DMS114 treated with DMSO at 0.1 percent for 48 hours (cell line): ENCODE data around the gene SERPINB3.
"Not testable (repeated sequence)": the region's sequence is repeated elsewhere in the genome, so short reads cannot be mapped to it uniquely, and the experiment has no call there.

Experiments used
- DNase-seq: peaks from one replicate; lab custom pipeline; 2025; ENCODE audit not compliant: unreplicated experiment; lab: John Stamatoyannopoulos, UW

SERPINB3 gene

GRCh38 chr18:63648241-63648640 is 13.5 kb downstream of the SERPINB3 start:
- DNase-seq: no peak

- no peak for DNase-seq
Measured at GRCh38 chr18:63646936-63647335, 14.8 kb downstream of the SERPINB3 start.

- not testable (repeated sequence) for DNase-seq
Measured at GRCh38 chr18:63644694-63645093, 17.0 kb downstream of the SERPINB3 start.

- DNase-seq: not testable (repeated sequence)
Measured at GRCh38 chr18:63644142-63644541, 17.6 kb downstream of the SERPINB3 start, which contains the start of gene SERPINB4. Gene SERPINB4, minus strand, starts transcription at chr18:63644256. Its CDS starts 679 bp downstream, at chr18:63643577.

GRCh38 chr18:63642668-63643356 is 18.9 kb downstream of the SERPINB3 start:
- DNase-seq: not testable (repeated sequence)

- not testable (repeated sequence) for DNase-seq
Measured at GRCh38 chr18:63641157-63641680, 20.5 kb downstream of the SERPINB3 start.

GRCh38 chr18:63637703-63638102 is 24.0 kb downstream of the SERPINB3 start:
- DNase-seq: no peak

GRCh38 chr18:63627819-63628218 is 33.9 kb downstream of the SERPINB3 start:
- DNase-seq: no peak

- DNase-seq: no peak
Measured at GRCh38 chr18:63626431-63626830, 35.3 kb downstream of the SERPINB3 start.

- no peak for DNase-seq
Measured at GRCh38 chr18:63624863-63625262, 36.8 kb downstream of the SERPINB3 start.

- no peak for DNase-seq
Measured at GRCh38 chr18:63619661-63620060, 42.0 kb downstream of the SERPINB3 start.

- DNase-seq: no peak
Measured at GRCh38 chr18:63617915-63618234, 43.8 kb downstream of the SERPINB3 start.

GRCh38 chr18:63617049-63617914 is 44.4 kb downstream of the SERPINB3 start:
- no peak for DNase-seq

- DNase-seq: no peak
Measured at GRCh38 chr18:63613420-63613819, 48.3 kb downstream of the SERPINB3 start.

GRCh38 chr18:63606526-63606925 is 55.2 kb downstream of the SERPINB3 start:
- DNase-seq: no peak
